SU-DHL-6 (cell line): ENCODE measurements around the gene SPEG.

Experiments used
- EZH2phosphoT487 ChIP-seq: fragments of 200-600 bp; sonication (generic), shearing (Covaris generic); conservative IDR thresholded peaks from 2 replicates; pipeline ENCODE4 v1.6.1; 2018; ENCODE audit warnings: mild to moderate bottlenecking, antibody characterized with exemption, low read length, moderate library complexity, mixed read lengths
- TF ChIP-seq, protein P1 (sequence below): fragments of 200-600 bp; sonication (generic); IDR thresholded peaks from one replicate; pipeline ENCODE4 v1.5.1; 2017; ENCODE audit warnings: antibody characterized with exemption, mild to moderate bottlenecking, low read length, moderate library complexity; ENCODE audit not compliant: insufficient read depth, poor library complexity, severe bottlenecking

DNA sequence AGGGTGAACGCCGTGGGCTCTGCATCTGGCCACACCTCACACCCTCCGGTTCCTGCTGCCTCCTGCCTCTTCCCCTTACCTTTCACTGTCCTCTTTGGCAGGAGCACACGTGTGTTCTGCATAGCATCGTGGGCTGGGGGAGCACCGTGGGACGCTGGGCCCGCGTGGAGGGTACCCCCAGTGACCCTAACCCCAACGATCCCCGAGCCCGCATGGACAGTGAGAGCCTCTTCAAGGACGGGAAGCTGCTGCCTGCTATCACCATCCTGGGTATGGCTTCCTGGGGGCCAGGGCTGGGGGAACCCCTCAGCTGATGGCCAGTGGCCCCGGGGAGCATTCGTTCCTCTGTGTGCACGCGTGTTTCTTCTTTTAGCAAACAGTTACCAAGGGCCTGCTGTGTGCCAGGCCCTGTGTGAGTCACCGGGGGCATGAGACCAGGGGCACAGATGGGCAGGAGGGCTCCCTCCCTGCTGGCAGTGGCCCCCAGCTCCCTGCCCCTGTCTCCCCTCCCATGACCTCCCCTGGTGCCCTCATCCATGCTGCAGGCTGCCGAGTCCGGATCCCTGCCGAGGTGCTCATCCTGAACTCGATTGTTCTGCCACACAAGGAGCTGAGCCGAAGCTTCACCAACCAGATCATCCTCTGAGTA is 71.6 kb downstream of the SPEG start:
- TF ChIP-seq, protein P1, sequence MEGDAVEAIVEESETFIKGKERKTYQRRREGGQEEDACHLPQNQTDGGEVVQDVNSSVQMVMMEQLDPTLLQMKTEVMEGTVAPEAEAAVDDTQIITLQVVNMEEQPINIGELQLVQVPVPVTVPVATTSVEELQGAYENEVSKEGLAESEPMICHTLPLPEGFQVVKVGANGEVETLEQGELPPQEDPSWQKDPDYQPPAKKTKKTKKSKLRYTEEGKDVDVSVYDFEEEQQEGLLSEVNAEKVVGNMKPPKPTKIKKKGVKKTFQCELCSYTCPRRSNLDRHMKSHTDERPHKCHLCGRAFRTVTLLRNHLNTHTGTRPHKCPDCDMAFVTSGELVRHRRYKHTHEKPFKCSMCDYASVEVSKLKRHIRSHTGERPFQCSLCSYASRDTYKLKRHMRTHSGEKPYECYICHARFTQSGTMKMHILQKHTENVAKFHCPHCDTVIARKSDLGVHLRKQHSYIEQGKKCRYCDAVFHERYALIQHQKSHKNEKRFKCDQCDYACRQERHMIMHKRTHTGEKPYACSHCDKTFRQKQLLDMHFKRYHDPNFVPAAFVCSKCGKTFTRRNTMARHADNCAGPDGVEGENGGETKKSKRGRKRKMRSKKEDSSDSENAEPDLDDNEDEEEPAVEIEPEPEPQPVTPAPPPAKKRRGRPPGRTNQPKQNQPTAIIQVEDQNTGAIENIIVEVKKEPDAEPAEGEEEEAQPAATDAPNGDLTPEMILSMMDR: no peak
- no peak for TF ChIP-seq EZH2phosphoT487
